ENCODE results near the gene SYT1. TPM values are rescaled to one million over a fixed set of nuclear protein-coding genes. Genes with fewer than 3 reads are reported as not detected.

The SYT1 gene
- total and polyA plus RNA-seq, 2 of the 4 experiments (the other 2 are of a cell fraction): 2.8 to 3.0 TPM

DNA sequence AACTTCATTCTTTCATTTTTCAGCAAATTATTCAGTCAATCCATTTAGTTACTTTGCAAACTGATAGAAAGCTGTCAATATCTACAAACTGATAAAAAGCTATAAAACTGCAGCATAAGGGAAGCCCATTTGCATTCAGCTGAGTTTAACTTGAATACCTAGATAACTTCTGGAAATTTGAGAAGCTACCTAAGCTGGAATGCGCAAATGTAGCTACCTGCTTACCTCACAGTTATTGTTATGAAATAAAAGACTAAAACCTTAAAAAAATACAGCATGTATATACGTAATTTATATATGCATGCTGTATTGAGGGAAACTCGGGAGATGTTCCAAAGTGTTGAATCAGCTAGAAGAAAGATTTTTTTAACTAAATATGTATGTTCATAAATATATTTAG lies 94.4 kb downstream of the SYT1 start:
- no peaks in the 10 kb centered on the region for H3K27me3 ChIP-seq (ENCODE audit: control insufficient read depth, insufficient read depth, low read length)
- H3K9me3 ChIP-seq (ENCODE audit: control insufficient read depth, insufficient read depth, low read length): no peaks in the 10 kb centered on the region
- TF ChIP-seq RAD21 (IDR thresholded peaks at IDR 0.05; ENCODE audit: low read length): no peak
- TF ChIP-seq CTCF (conservative IDR thresholded peaks at IDR 0.05; ENCODE audit: low read depth, low read length): no peak
- TF ChIP-seq RCOR1 (IDR thresholded peaks at IDR 0.05; ENCODE audit: insufficient replicate concordance, low read length): no peak
- no peak for TF ChIP-seq NFE2L2 (IDR thresholded peaks at IDR 0.05; ENCODE audit: low read depth, low read length)
- TF ChIP-seq BHLHE40 (IDR thresholded peaks at IDR 0.05; ENCODE audit: low read depth, low read length): no peak
- TF ChIP-seq FOS (IDR thresholded peaks at IDR 0.05; ENCODE audit: low read depth, low read length): no peak
- no peak for TF ChIP-seq CHD1 (IDR thresholded peaks at IDR 0.05; ENCODE audit: low read depth, low read length)
- TF ChIP-seq CEBPB (IDR thresholded peaks at IDR 0.05; ENCODE audit: low read depth, low read length): no peak
- TF ChIP-seq POLR2A (IDR thresholded peaks at IDR 0.05; ENCODE audit: low read depth, low read length): no peak
- TF ChIP-seq RFX5 (IDR thresholded peaks at IDR 0.05; ENCODE audit: low read depth, low read length): no peak
- TF ChIP-seq SMC3 (IDR thresholded peaks at IDR 0.05; ENCODE audit: low read depth, low read length): no peak
- TF ChIP-seq USF2 (IDR thresholded peaks at IDR 0.05; ENCODE audit: low read depth, low read length): no peak
- TF ChIP-seq MAZ (IDR thresholded peaks at IDR 0.05; ENCODE audit: borderline replicate concordance, low read depth, low read length): no peak
- no peak overlapping the region for H3K56ac ChIP-seq (ENCODE audit: extremely low read depth, insufficient read depth, low read length)
- no peak overlapping the region for H2AK5ac ChIP-seq (ENCODE audit: low read depth, low read length)
- no peaks in the 10 kb centered on the region for H3K9me1 ChIP-seq (ENCODE audit: insufficient read depth, low read length)
- BruUV-seq (replicated peaks): no TSS peak
- no peak overlapping the region for H3K23ac ChIP-seq (ENCODE audit: low read depth, low read length)
- H2BK120ac ChIP-seq (ENCODE audit: low read depth, low read length): no peak overlapping the region
- no peak for ATAC-seq (ENCODE audit: low read depth)
- no peaks in the 10 kb centered on the region for H4K20me1 ChIP-seq (ENCODE audit: insufficient read depth, low read length)
- intact Hi-C loops (cut with micrococcal nuclease) (no loop called here), dilution Hi-C loops (cut with HindIII; ENCODE audit: low sequenced_read_pairs, unreplicated experiment) (no loop called here), in situ Hi-C loops (cut with MboI; ENCODE audit: low sequenced_read_pairs) (no loop called here)
- no peak overlapping the region for H2BK20ac ChIP-seq (ENCODE audit: low read depth, low read length)
- H3K4me3 ChIP-seq (ENCODE audit: insufficient read depth, low read depth, low read length): no peak overlapping the region
- no peak overlapping the region for H4K91ac ChIP-seq (ENCODE audit: insufficient read depth, low read depth, low read length)
- no peak overlapping the region for H2AK9ac ChIP-seq (replicated peaks; ENCODE audit: low read depth, low read length, poor library complexity)
- ChIA-PET CTCF (no interaction called here), POLR2A (ENCODE audit: unreplicated experiment) (no interaction called here)
- DNase-seq: no peak
- H4K5ac ChIP-seq (ENCODE audit: low read depth, low read length): no peak overlapping the region
- no peak overlapping the region for H4K8ac ChIP-seq (ENCODE audit: low read depth in 2 of 2, low read length in 2 of 2)
- H2BK15ac ChIP-seq (ENCODE audit: low read depth, low read length): no peak overlapping the region
- H3K4me1 ChIP-seq (ENCODE audit: control insufficient read depth, insufficient read depth, low read length): no peaks in the 10 kb centered on the region
- no peak overlapping the region for H3K18ac ChIP-seq (ENCODE audit: low read depth, low read length)
- WGBS, 2 experiments (ENCODE audit: extremely low coverage in 2 of 2, insufficient read length in 1 of 2): no CpG with 5 or more reads among the region's 3 CpGs
- no peak overlapping the region for H3K14ac ChIP-seq (replicated peaks; ENCODE audit: low read depth, low read length)
- H2BK5ac ChIP-seq (ENCODE audit: low read depth, low read length, poor library complexity, severe bottlenecking): no peak overlapping the region
- no peak overlapping the region for H3K4me2 ChIP-seq (ENCODE audit: low read depth, low read length)
- H3K79me1 ChIP-seq (ENCODE audit: low read depth in 1 of 2, low read length in 2 of 2): no peaks in the 10 kb centered on the region
- H2AFZ ChIP-seq (replicated peaks; ENCODE audit: low read length, poor library complexity): no peak overlapping the region
- no peak overlapping the region for H3K9ac ChIP-seq (ENCODE audit: low read depth, low read length)
- no peaks in the 10 kb centered on the region for H3K36me3 ChIP-seq (ENCODE audit: control insufficient read depth, insufficient read depth, low read length)
- no peak overlapping the region for H3K4ac ChIP-seq (ENCODE audit: low read depth, low read length)
- H3K27ac ChIP-seq (ENCODE audit: insufficient read depth, low read length): no peak overlapping the region
